IPS-18c (cell line): ENCODE results near the gene MCIDAS.

ENCODE experiments used
- H3K4me3 ChIP-seq: 2 replicates; pipeline ENCODE4 v1.7.0; 2013; ENCODE audit warnings: low read depth, mild to moderate bottlenecking, low read length, moderate library complexity; ENCODE audit not compliant: insufficient read depth
- H3K9me3 ChIP-seq: one replicate; pipeline ENCODE4 v1.6.1; 2013; ENCODE audit warnings: mild to moderate bottlenecking, low read length, moderate library complexity; ENCODE audit not compliant: control insufficient read depth, insufficient read depth

Gene MCIDAS

DNA sequence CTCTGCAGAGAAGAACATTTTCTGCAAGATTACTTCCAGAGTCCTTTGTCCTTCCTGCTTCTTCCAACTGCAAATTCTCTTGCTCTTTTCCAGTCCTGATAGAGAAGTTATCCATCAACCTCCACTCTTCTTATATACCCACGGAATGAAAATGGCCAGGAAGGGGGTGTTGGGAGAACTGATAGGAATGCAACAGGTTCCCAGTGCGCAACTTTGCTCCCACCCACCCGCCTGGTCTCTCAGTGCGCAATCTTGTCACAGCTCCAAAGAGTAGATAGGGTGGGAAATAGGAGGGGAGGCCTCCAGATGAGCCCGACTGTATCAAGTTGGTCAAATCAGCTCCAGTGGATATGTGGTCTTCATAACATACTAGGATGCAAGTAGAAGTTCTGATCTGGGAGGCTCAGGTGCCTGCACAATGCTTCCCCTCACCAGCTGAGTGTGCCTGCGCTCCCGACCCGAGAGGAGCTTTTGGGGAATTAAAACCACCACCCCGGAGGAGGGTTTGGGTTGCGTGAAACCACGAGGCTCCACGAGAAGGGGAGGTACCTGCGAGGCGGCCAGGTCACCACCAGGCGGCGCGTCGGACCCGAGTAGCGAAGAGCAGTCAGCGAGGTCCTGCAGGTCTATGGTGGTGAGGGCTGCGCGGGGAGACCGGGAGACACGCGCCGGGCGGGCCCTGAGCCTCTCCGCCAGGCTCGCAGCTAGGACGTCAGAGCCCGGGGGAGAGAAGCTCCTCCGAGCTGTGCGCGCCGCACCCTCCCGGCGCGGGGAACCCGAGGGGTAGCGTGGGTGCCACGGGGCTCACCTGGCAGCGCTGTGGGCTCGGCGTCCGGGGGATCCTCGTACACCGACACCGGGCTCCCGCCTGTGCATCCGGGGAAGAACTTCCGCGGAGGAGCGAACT, 835 bp downstream of the MCIDAS start:
- peak overlapping the region; percentile 55; the same call in 1 of the 2 replicates for H3K4me3 ChIP-seq
- H3K9me3 ChIP-seq: no peaks in the 10 kb centered on the region

DNA sequence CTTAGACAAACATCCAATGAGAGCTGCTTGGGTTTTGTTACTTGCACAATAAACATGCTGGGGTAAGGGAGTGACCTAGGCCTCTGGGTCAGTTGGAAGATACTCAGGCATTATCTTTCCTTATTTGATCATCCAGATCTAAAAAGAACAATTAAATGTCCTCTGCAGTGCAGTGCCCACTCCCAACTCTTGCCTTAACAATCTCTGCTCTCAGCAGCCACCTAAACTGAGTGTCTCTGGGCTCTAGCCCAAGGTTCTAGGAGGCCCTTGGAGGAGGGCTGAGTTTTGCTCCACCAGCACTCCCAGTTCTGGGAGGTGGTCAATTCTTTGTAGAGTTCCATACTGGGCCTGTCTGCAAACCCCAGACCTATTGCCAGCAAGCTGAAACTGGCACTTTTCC, 1.8 kb downstream of the MCIDAS start:
- H3K9me3 ChIP-seq: no peaks in the 10 kb centered on the region

GRCh38 chr5:55223812-55224240, 3.3 kb downstream of the MCIDAS start:
- Histone ChIP-seq H3K9me3 (no peaks in the 10 kb centered on the region), H3K4me3 (no peak overlapping the region)

More for the DNA sequence above, 1.8 kb downstream of the MCIDAS start:
- H3K4me3 ChIP-seq: no peak overlapping the region

DNA sequence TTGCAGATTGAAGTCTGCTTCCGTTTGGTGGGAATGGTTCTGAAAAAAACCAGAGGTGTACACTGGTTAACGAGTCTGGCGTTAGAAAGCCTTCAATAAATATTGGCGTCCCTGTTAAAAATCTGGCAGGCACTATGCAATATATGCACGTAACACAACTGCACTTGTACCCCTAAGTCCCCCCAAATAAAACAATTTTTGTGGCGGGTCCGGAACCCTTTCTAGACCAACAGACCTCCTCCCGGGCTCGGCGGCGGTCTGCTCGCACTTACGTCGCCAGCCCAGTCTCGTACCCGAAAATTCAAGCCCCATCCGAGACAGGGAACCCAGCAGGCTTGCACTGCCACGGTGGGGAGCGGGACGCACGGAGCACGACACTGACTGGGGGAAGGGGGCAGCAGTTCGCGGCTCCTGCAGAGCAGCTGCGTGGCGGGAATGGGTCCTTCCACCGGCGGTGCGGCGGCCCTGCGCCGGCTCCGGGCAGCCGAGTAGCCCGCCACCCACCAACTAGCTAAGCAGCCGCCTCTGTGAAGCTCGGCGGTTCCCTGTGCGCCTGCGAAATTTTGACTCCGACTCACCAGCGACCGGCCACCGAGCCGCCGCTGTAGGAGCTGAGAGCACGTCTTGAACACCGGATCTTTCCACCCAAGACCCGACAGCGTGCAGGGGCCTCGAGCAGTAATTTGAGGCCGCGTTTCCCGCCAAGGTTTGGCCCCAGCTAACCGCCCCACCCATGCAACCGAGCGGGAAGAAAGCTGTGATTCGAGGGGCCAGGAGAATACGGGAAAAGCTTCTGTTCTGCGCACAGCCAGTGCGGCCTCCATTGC, 3.9 kb downstream of the MCIDAS start:
- no peaks in the 10 kb centered on the region for H3K9me3 ChIP-seq
- H3K4me3 ChIP-seq: no peak overlapping the region; the same call in 1 of the 2 replicates

GRCh38 chr5:55222092-55222984, 4.8 kb downstream of the MCIDAS start:
- Histone ChIP-seq H3K4me3 (no peak overlapping the region; the same call in 1 of the 2 replicates), H3K9me3 (no peaks in the 10 kb centered on the region)

DNA sequence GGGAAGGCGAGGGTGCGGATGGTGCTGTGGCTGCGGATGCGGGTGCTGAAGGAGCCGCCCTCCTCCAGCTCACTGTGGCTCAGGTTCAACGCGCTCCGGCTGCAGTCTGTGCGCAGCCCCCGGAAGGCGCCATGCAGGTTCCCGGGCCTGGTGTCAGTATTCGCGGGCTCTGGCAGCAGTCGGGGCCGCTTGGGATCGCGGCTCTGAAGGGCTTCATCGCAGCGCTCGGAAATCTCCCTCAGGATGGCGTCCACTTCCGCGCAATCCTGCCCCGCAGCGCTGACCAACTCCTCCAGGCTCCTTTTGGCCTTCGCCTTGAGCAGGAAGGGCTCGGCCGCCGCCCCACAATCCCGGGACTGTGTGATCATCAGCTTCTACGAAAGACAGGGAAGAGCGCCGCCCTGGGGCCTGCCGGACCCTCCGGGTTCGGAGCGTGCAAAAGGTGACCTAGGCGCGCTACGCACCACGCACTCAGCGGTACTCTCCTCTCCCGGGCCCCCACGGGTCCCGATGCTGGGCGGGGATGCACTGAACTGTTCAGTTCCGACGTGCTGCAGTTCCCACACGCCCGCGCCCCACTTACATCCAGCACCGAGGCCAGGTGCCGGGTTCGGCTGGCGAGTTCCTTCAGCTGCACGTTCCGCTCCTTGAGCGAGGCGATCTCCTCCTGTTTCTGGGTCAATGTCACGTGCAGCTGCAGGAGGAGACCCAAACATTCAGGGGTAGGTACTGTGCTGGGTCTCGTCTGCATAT, 6.5 kb downstream of the MCIDAS start:
- H3K4me3 ChIP-seq: peak overlapping the region; percentile 62

GRCh38 chr5:55219770-55220169, 7.3 kb downstream of the MCIDAS start:
- Histone ChIP-seq H3K4me3 (no peak overlapping the region; the same call in 1 of the 2 replicates), H3K9me3 (no peaks in the 10 kb centered on the region)

More for the DNA sequence above, 6.5 kb downstream of the MCIDAS start:
- no peaks in the 10 kb centered on the region for H3K9me3 ChIP-seq

DNA sequence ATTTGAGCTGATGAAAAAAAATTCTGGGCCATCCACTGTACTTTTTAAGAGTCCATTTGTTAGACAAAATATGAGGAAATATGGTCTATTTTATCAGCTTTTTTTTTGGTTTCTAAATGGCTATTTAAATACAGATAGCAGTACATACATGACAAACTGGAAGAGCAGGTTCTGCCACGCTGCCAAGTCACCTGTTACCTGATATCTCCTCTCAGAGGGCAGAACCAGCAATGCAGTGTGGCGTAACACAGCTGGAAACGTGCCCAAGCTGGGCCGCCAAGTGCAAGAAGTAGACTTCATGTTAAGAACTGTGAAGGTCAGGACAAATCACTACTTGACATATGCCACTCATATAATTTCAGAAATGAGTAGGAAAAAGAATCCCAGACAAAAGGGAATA, 8.1 kb downstream of the MCIDAS start:
- Histone ChIP-seq H3K9me3 (no peaks in the 10 kb centered on the region), H3K4me3 (no peak overlapping the region)

DNA sequence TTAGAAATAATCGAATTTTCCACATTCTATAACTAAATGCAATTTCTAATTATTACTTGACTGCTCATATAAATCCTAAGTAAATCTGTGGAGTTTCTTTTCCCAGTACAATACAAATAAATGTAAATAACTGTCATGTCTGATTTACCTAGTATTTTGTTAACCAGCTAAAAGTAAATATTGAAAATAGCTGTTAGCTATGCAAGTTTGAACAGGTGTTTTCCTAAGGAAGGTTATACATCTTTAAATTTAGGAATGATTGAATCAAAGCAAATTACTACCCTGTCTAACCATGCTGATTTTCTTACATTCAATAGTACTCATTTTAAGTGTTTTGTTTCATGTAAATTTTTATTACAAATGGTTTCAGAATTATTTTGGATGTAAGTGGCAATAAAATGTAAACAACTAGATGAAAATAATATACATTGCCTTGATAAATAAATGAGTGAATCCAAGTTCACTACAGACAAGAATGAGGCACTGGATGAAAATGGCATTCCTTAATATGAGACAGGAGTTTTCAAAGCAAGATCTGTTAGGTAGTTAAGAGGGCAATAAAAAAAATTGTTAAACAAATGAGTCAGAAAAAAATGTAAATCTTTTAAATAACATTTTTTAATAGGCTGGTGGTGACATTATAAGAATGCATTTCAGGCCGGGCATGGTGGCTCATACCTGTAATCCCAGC, 15.8 kb downstream of the MCIDAS start:
- H3K9me3 ChIP-seq: no peaks in the 10 kb centered on the region
- H3K4me3 ChIP-seq: no peak overlapping the region

DNA sequence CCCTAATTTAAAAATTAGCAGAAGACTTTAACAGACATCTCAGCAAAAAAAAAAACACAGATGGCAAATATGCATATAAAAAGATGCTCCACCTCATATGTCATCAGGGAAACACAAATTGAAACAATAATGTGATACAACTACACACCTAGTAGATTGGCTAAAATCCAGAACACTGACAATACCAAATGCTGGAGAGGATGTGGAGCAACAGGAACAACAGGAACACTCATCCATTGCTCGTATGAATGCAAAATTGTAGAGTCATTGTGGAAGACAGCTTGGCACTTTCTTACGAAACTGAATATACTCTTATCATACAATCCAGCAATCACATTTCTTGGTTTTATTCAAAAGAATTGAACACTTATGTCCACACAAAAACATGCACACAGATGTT, 22.1 kb downstream of the MCIDAS start:
- H3K4me3 ChIP-seq: no peak overlapping the region

DNA sequence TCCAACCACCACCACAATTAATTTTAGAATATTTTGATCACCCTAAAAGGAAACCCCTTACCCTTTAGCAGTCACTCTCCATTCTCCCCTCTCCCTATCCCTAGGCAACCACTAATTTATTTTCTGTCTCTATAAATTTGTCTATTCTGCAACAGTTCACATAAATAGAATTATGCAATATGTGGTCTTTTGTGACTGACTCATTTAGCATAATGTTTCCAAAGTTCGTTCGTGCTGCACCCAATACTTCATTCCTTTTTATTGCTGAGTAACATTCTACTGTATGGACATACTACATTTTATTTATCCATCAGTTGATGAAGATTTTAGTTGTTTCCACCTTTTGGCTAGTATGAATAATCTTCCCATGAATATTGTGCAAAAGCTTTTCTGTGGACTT, 36.0 kb downstream of the MCIDAS start:
- H3K9me3 ChIP-seq: no peaks in the 10 kb centered on the region
- no peak overlapping the region for H3K4me3 ChIP-seq

More for the DNA sequence above, 22.1 kb downstream of the MCIDAS start:
- H3K9me3 ChIP-seq: no peaks in the 10 kb centered on the region

GRCh38 chr5:55188656-55189540, 38.2 kb downstream of the MCIDAS start:
- Histone ChIP-seq H3K4me3 (no peak overlapping the region), H3K9me3 (no peaks in the 10 kb centered on the region)

GRCh38 chr5:55187370-55187769, 39.7 kb downstream of the MCIDAS start:
- Histone ChIP-seq H3K9me3 (no peaks in the 10 kb centered on the region), H3K4me3 (no peak overlapping the region)

DNA sequence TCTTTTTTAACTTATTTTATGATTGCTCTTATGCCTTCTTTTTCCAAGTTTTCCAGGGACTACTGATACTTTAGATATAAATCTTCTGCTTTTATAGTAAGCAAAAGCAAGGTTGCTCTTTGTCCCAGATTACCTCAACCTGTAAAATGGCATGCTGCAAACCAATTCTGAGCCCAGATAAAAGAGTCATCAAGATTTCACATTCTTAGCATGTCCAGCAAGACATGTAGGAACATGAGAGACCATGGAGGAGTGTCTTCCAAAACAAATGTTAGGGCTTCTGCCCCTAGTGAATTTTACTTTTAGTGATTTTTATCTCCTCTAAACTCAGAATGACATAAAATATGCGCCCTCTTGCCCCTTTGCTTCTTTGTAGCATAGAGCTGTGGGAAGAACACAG, 47.1 kb downstream of the MCIDAS start:
- Histone ChIP-seq H3K9me3 (no peaks in the 10 kb centered on the region), H3K4me3 (no peak overlapping the region)

DNA sequence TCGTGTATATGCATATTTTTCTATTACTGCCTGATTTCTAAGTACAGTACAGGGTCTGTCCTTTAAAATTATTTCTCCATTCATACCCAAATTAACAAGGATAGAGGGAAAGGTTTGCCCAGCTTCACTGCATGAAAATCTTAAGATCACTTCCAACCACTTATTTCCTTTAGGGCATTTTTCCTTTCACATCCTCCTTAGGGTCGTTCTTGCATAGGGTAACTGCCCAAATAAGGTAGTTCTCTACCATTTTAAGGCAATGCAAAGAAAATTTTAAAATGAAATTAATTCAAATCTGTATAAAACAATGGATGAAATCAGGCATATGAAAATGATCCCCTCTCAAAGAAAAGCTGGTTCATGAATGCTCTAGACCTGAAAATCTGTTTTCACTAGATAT, 50.0 kb downstream of the MCIDAS start:
- no peak overlapping the region for H3K4me3 ChIP-seq

More for the DNA sequence above, 50.0 kb downstream of the MCIDAS start:
- no peaks in the 10 kb centered on the region for H3K9me3 ChIP-seq
